ENCODE data around the gene MYO9B.
"Not testable (repeated sequence)": the region's sequence is repeated elsewhere in the genome, so short reads cannot be mapped to it uniquely, and the experiment has no call there.

MYO9B gene

DNA sequence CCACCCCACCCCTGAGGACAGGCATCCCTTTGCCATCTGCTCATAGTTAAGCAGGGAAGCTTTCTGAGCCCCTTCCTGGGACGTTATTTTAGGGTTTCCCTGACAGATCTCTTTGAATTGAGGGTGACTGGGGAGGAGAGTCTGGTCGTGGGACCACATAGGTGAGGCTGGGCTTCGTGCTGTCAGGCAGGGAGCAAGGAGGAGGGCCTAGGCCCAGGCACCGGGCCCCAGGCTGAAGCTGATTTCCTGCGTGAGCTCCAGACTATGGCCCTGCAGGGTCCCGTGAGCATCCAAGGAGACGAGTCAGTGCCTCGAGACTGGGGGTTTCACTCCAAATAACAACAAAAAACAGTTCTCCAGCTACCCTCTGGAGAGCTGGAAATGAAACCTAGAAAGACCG lies 60.4 kb downstream of the MYO9B start:
- in situ Hi-C loops (cut with MboI; ENCODE audit: low sequenced_read_pairs): no loop called here

DNA sequence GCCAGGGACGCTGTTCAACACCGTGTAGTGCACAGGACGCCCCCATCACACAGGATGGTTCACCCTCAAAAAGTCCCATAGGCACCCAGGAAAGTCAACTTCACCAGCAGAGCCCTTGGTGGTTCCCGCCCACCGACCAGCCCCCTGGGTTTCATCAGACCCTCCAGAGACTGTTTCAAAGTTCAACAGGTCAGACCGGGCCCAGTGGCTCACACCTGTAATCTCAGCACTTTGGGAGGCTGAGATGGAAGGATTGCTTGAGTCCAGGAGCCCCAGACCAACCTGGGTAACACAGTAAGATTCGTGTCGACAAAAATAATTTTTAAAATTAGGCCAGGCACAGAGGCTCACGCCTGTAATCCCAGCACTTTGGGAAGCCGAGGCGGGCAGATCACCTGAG lies 61.0 kb downstream of the MYO9B start:
- in situ Hi-C loops (cut with MboI; ENCODE audit: low sequenced_read_pairs): no loop called here

DNA sequence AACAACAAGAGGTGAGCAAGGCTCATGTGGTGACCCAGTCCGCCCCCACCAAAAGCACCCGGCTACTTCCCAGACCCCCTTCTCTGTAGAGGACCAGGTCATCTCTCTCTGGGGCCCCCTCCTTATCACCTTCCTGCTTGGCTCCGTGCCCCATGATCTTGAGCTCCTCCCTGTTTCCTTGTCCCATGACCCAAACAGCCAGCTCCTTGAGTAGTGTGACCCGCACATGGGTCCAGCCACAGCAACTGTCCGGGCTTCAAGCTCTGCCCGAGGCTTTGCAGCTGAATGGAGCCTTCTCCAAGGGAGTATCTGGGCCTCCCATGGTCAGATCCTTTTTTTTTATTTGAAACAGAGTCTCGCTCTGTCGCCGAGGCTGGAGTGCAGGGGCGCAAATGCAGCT lies 61.8 kb downstream of the MYO9B start:
- in situ Hi-C loops (cut with MboI; ENCODE audit: low sequenced_read_pairs): no loop called here

DNA sequence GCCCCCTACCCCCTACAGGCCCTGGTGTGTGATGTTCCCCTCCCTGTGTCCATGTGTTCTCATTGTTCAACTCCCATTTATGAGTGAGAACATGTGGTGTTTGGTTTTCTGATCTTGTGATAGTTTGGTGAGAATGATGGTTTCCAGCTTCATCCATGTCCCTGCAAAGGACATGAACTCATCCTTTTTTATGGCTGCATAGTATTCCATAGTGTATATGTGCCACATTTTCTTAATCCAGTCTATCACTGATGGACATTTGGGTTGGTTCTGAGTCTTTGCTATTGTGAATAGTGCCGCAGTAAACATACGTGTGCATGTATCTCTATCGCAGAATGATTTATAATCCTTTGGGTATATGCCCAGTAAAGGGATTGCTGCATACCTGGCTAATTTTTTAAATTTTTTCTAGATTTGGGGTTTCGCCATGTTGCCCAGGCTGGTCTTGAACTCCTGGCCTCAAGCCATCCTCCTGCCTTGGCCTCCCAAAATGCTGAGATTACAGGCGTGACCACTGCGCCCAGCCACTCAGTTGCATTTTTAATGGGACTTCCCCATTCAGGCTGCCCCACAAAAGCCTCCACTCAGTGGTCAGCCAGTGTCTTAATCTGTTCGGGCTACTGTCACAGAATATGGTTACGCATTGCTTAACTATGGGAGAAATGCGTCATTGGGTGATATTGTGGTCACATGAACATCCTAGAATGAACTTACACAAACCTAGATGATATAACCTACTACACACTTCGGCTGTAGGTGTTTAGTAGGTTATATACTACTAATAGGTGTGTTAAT lies 62.7 kb downstream of the MYO9B start:
- in situ Hi-C loops (cut with MboI; ENCODE audit: low sequenced_read_pairs): not testable (repeated sequence)

DNA sequence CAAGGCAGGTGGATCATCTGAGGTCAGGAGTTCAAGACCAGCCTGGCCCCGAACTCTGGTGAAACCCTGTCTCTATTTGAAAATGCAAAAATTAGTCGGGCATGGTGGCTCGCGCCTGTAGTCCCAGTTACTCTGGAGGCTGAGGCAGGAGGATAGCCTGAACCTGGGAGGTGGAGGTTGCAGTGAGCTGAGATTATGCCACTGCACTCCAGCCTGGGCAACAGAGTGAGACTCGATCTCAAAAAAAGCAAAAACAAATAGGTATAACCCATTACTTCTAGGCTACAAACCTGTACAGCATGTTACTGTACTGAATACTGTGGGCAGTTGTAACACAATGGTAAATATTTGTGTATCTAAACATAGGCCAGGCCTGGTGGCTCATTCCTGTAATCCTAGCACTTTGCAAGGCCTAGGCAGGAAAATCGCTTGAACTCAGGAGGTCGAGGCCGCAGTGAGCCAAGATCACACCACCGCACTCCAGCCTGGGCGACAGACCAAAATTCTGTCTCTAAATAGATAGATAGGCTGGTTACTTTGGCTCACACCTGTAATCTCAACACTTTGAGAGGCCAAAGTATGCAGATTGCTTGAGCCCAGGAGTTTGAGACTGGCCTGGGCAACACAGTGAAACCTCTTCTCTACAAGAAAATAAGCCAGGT lies 63.5 kb downstream of the MYO9B start:
- in situ Hi-C loops (cut with MboI; ENCODE audit: low sequenced_read_pairs): no loop called here

DNA sequence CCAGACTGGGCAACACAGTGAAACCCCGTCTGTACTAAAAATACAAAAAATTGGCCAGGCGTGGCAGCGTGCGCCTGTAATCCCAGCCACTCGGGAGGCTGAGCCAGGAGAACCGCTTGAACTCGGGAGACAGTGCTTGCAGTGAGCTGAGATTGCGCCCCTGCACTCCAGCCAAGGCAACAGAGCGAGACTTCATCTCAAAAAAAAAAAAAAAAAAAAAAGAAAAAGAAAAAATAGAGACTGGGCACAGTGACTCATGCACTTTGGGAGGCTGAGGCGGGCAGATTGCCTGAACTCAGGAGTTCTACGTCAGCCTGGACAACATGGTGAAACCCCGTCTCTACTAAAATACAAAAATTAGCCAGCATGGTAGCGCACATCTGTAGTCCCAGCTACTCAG lies 69.2 kb downstream of the MYO9B start:
- in situ Hi-C loops (cut with MboI; ENCODE audit: low sequenced_read_pairs): not testable (repeated sequence)

DNA sequence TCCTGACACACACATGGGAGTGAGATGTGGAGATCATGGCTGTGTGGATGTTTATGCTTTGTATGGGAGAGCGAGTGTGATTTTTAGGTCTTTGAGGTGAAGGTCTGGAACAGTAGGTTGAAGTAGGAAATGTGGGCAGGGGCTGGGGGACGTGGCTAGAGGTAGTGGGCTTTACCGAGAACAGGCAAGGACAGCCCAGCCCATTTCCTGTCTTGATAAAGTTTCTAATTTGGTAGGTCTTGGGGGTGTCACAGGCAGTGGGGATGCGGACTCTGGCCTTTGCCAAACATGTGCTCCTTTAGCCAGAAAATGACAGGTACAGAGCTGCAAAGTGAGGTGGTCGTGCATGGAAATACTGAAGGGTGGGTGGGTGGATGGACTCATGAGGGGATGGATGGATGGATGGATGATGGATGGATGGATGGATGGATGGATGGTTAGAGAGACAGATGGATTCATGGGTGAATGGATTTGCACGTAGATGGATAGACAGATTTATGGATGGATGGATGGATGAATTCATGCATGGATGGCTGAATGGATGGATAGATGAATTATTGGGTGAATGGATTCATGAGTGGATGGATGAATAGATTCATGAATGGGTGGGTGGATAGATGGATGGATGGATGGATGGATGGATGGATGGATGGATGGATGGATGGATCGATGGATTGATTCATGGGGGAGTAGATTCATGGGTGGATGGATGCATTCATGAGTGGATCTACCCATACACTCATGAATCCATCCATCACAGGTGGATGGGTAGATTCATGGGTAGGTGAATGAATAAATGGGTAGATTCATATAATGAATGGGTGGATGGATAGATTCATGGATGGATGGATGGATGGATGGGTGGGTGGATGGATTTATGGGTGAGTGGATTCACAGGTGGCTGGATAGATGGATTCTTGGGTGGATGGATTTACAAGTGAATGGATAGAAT lies 70.2 kb downstream of the MYO9B start:
- in situ Hi-C loops (cut with MboI; ENCODE audit: low sequenced_read_pairs): no loop called here

DNA sequence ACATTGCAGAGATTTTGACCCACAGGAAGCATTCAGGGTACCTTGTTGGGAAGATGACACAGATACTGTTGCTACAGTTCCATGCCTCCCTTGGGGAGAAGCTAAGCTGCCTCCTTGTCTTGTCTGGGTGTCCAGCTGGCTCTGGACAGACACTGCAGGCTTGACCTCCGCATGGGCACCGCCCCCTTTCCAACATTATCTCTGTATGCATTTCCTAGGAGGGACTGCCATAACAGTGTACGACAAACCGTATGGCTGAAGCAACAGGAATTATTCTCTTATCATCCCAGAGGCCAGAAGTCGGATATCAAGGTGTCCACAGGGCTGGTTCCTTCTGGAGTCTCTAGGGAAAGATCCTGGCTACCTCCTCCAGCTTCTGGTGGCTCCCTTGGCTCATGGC lies 72.6 kb downstream of the MYO9B start:
- in situ Hi-C loops (cut with MboI; ENCODE audit: low sequenced_read_pairs): no loop called here

DNA sequence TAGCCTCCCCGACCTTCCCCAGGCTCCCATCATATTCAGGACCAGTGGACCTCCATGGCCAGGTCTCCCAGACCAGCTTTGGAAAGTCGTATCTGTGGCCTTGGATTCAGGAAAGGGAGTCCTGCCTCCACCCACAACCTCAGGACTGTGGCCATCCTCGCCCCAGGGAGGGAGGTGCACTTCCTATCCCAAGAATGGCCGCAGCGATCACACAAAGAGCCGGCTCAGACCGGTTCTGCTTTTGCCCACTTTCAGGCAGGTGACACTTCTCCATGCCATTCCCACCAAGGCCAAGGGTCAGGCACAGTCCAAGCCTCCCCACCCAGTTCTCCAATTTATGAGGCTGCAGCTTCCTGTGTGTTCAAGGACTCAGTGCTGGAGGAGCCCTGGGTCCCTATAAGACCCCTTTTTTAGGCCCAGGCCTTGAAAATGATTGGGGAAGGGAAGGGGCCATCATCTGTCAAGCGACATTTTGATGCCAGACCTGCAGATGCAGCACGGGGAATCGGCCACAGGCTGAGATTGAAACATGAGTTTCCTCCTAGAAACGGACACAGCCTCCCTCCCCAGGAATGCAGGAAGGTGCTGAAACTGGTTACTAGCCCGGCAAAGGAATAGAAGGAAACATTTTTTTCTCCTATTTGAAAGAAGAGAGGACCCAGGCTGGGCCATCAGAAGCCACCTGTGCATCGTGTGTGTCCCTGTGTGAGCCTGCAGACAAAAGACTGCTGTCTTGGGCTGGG lies 74.0 kb downstream of the MYO9B start:
- in situ Hi-C loops (cut with MboI; ENCODE audit: low sequenced_read_pairs): no loop called here

DNA sequence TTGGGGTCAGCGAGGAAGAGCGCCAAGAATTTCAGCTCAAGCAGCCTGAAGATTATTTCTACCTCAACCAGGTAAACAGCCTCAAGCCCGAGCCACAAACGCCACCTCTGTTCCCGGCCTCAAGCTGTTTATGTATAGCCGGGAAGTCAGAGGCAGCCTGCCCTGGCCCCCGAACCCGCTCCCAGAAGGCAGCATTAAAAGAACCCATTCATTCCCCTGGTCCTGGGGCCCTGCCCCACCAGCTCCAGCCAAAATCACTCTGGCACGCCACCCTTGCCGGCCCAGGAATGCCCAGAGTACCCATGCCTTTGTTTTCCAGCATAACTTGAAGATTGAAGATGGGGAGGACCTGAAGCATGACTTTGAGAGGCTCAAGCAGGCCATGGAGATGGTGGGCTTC lies 78.4 kb downstream of the MYO9B start:
- in situ Hi-C loops (cut with MboI; ENCODE audit: low sequenced_read_pairs): no loop called here

DNA sequence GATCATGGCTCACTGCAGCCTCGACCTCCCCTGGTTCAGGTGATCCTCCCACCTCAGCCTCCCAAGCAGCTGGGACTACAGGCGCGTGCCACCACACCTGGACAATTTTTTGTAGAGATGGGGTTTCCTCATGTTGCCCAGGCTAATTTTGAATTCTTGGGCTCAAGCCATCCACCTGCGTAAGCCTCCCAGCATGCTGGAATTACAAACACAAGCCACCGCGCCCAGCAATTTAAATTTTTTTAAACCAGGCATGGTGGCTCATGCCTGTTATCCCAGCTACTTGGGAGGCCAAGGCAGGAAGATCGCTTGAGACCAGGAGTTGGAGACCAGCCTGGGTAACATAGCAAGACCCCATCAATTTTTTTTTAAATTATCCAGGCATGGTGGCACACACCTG lies 79.7 kb downstream of the MYO9B start:
- in situ Hi-C loops (cut with MboI; ENCODE audit: low sequenced_read_pairs): no loop called here

DNA sequence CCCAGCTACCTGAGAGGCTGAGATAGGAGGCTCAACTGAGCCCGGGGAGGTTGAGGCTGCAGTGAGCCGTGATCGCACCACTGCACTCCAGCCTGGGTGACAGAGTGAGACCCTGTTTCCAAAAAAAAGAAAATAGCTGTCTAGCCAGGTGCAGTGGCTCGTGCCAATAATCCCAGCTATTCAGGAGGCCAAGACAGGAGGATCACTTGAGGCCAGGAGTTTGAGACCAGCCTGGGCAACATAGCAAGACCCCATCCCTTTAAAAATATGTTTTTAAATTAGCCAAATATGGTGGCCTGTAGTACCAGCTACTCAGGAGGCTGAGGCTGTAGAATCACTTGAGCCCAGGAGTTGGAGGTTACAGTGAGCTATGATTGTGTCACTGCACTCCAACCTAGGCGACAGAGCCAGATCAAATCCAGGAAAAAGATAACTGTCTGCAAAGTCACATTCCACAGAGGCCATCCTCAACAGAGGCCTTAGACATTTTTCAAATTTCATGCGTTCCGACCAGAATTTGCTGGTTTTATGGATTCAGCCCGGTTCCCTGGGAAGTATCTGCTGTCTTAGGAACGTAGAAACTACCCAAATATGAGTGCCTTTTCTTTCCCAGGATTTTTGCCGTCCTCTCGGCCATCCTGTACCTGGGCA lies 80.8 kb downstream of the MYO9B start:
- in situ Hi-C loops (cut with MboI; ENCODE audit: low sequenced_read_pairs): no loop called here

DNA sequence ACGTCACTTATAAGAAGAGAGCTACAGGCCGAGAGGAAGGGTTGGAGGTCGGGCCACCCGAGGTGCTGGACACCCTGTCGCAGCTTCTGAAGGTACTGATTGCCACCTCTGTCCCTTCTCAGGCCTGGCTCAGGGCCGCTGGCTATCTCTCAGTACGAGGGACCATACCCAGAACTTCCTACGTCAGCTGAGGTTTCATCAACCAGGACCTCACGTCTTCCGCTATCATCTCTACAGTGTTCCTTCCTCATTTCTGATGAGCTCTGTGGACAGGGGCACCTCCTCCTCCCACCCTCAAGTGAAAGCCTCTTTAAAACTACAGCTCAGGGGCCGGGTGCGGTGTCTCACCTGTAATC lies 81.3 kb downstream of the MYO9B start:
- in situ Hi-C loops (cut with MboI; ENCODE audit: low sequenced_read_pairs): no loop called here

DNA sequence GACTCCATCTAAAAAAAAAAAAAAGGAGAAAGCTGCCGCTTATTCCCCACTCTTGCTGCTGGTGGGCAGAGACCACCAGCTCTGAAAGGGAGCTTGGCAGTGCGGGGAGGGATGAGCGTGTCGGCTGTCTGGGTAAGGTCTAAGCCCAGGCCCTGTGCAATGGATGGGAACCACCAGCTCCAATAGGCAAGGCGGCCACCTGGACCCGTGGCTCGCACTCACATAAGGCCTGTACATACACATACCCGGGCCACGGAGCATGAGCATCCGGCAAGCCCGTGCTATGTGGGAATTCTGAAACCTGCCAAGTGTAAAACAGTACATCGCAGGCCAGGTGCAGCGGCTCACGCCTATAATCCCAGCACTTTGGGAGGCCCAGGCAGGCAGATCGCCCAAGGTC lies 83.0 kb downstream of the MYO9B start:
- in situ Hi-C loops (cut with MboI; ENCODE audit: low sequenced_read_pairs): no loop called here

DNA sequence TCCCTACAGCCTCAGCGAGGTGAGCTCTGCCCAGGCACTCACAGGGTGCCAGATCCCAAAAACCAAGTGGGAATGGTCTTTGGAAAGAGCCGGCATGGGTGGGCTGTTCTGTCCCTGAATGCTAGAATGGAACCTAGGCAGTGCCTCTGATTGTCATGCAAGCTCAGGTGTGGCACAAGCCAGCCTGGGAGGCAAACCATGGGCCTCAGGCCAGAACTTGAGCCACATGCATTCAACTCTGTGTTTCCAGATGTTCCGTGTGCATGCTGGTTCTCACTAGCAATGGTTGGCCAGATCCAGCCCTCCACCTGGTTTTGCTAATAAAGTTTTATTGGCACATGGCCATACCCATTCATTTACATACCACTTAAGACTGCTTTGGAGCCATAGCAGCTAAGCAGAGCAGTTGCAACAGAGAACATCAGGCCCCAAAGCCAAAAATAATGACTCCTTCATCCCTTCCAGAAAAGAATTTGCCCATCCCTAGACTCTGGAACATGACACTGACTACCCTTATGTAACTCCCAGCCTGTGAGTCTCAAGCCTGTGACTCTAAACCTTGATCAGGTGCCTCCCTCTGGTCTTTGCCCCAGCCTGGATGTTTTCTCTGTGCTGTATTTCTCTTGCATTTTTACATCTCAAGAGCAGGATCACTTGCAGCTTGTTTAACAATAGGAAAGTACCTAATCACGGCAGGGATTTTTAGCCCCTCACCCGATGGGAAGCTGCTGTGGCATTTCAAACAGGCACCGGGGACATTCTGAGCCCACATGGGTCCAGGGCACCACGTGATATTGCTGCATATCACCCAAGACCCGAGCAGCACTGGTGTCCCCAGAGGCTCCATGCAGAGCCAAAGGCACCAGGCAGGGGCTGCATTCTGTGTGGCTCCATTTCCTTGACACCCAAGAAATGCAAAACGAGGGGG lies 84.2 kb downstream of the MYO9B start:
- in situ Hi-C loops (cut with MboI; ENCODE audit: low sequenced_read_pairs): no loop called here

DNA sequence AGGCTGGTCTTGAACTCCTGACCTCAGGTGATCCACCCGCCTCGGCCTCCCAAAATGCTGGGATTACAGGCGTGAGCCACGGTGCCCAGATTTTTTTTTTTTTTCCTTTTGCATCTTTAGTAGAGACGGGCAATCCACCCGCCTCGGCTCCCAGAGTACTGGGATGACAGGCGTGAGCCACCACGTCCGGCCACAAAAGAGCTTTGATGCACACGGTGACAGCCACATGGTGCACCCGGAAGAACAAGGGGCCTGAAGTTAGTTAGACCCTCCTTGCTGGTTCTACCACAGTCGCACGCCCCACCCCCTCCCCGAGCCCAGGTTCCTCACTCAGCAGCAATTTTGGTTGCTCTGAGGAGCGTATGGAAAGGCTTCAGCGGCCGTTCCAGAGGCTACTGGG lies 85.3 kb downstream of the MYO9B start:
- in situ Hi-C loops (cut with MboI; ENCODE audit: low sequenced_read_pairs): no loop called here

DNA sequence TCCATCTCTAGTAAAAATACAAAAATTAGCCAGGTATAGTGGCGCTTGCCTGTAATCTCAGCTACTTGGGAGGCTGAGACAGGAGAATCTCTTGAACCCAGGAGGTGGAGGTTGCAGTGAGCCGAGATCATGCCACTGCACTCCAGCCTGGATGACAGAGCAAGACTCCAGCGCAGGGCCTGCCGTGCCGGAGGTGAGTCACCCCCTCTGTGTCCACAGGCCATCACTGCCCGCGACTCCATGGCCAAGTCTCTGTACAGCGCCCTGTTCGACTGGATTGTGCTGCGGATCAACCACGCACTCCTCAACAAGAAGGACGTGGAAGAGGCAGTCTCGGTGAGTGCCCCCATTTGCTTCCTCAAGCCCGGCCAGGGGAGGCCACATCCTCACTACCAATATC lies 86.6 kb downstream of the MYO9B start:
- in situ Hi-C loops (cut with MboI; ENCODE audit: low sequenced_read_pairs): not testable (repeated sequence)

DNA sequence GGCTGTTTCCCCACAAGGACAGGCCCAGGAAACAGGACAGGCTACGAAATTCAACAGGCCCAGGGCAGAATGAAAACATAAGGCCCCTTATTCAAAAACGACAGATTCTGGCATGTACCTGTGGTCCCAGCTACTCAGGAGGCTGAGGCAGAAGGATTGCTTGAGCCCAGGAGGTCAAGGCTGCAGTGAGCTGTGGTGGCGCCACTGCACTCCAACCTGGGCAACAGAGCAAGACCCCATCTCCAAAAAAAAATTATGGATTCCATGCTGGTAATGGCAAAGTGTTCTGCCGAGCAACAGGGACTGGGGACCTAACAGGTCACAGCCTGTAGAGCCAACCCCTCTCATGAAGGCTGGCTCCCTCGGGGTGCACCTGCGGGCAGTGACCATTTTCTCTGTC lies 87.0 kb downstream of the MYO9B start:
- in situ Hi-C loops (cut with MboI; ENCODE audit: low sequenced_read_pairs): no loop called here

DNA sequence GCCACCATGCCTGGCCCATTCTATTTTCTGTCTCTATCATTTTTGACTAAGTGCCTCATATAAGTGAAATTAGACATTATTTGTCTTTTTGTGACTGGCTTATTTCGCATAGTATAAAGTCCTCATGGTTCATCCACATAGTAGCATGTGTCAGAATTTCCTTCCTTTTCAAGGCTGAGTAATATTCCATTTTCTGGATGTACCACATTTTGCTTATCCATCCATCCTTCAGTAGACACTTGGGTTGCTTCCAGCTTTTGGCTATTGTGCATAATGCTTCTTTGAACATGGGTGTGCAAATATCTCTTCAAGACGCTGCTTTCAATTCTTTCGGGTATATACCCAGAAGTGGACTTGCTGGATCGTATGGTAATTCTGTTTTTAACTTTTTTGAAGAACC lies 88.1 kb downstream of the MYO9B start:
- in situ Hi-C loops (cut with MboI; ENCODE audit: low sequenced_read_pairs): no loop called here
